Trophoblast cell (in vitro differentiated cells and primary cell): ENCODE measurements around the gene RBP5.

Source experiments
- DNase-seq, 2 donors: peaks; one replicate each; pipeline ENCODE4 v3.0.0-alpha.2; 2016
- H2AFZ ChIP-seq: 2 replicates; pipeline ENCODE4 v1.6.1; 2013; ENCODE audit warnings: low read length, moderate library complexity, mild to moderate bottlenecking; ENCODE audit not compliant: insufficient read depth, poor library complexity
- H2AK5ac ChIP-seq: 2 replicates; pipeline ENCODE4 v1.6.1; 2013; ENCODE audit warnings: mild to moderate bottlenecking, low read length
- H2BK120ac ChIP-seq: 2 replicates; pipeline ENCODE4 v1.6.1; 2013; ENCODE audit warnings: low read length, mild to moderate bottlenecking, moderate library complexity; ENCODE audit not compliant: insufficient read depth, poor library complexity
- H2BK12ac ChIP-seq: 2 replicates; pipeline ENCODE4 v1.6.1; 2013; ENCODE audit warnings: mild to moderate bottlenecking, low read length, moderate library complexity
- H2BK5ac ChIP-seq: 2 replicates; pipeline ENCODE4 v1.6.1; 2013; ENCODE audit warnings: low read length, low read depth, moderate library complexity, mild to moderate bottlenecking; ENCODE audit not compliant: poor library complexity
- H3K14ac ChIP-seq: 2 replicates; pipeline ENCODE4 v1.6.1; 2013; ENCODE audit warnings: mild to moderate bottlenecking, low read length
- H3K18ac ChIP-seq: 2 replicates; pipeline ENCODE4 v1.6.1; 2013; ENCODE audit warnings: mild to moderate bottlenecking, low read length
- H3K23ac ChIP-seq: 2 replicates; pipeline ENCODE4 v1.6.1; 2013; ENCODE audit warnings: low read length
- H3K27ac ChIP-seq: 2 replicates; pipeline ENCODE4 v1.5.1; 2013; ENCODE audit warnings: low read depth, mild to moderate bottlenecking, inconsistent platforms, low read length, moderate library complexity
- H3K27me3 ChIP-seq: 2 replicates; pipeline ENCODE4 v1.6.1; 2013; ENCODE audit warnings: inconsistent platforms, mild to moderate bottlenecking, low read length, moderate library complexity; ENCODE audit not compliant: insufficient read depth
- H3K36me3 ChIP-seq, 2 experiments: 1 replicate in 1 of 2; 2 replicates in 1 of 2; pipeline ENCODE4 v1.6.1; 2013; ENCODE audit warnings: low read length in 2 of 2, mild to moderate bottlenecking in 2 of 2, moderate library complexity in 1 of 2; ENCODE audit not compliant: insufficient read depth in 2 of 2, control insufficient read depth in 1 of 2
- H3K4ac ChIP-seq: 2 replicates; pipeline ENCODE4 v1.6.1; 2013; ENCODE audit warnings: low read depth, mild to moderate bottlenecking, low read length, moderate library complexity
- H3K4me1 ChIP-seq, 2 experiments: 1 replicate in 1 of 2; 2 replicates in 1 of 2; pipeline ENCODE4 v1.6.1; 2013; ENCODE audit warnings: low read length in 2 of 2, mild to moderate bottlenecking in 2 of 2, moderate library complexity in 1 of 2; ENCODE audit not compliant: insufficient read depth in 2 of 2, control insufficient read depth in 1 of 2
- H3K4me2 ChIP-seq: 2 replicates; pipeline ENCODE4 v1.6.1; 2013; ENCODE audit warnings: inconsistent platforms, mild to moderate bottlenecking, low read length, moderate library complexity
- H3K4me3 ChIP-seq: 2 replicates; pipeline ENCODE4 v1.5.1; 2013; ENCODE audit warnings: mild to moderate bottlenecking, low read depth, low read length, inconsistent platforms
- H3K79me1 ChIP-seq: one replicate; pipeline ENCODE4 v1.6.1; 2013; ENCODE audit warnings: low read length
- H3K79me2 ChIP-seq: 2 replicates; pipeline ENCODE4 v1.6.1; 2013; ENCODE audit warnings: low read length, mild to moderate bottlenecking; ENCODE audit not compliant: control insufficient read depth, insufficient read depth, poor library complexity
- H3K9ac ChIP-seq: 2 replicates; pipeline ENCODE4 v1.6.1; 2013; ENCODE audit warnings: mild to moderate bottlenecking, low read length
- H3K9me3 ChIP-seq: 2 replicates; pipeline ENCODE4 v1.6.1; 2013; ENCODE audit warnings: low read depth, mild to moderate bottlenecking, control low read depth, inconsistent platforms, low read length; ENCODE audit not compliant: insufficient read depth
- H4K12ac ChIP-seq: 2 replicates; pipeline ENCODE4 v1.6.1; 2013; ENCODE audit warnings: low read depth, mild to moderate bottlenecking, low read length, moderate library complexity
- H4K8ac ChIP-seq: 2 replicates; pipeline ENCODE4 v1.6.1; 2013; ENCODE audit warnings: low read depth, mild to moderate bottlenecking, low read length, moderate library complexity
- H4K91ac ChIP-seq: one replicate; pipeline ENCODE4 v1.6.1; 2013; ENCODE audit warnings: low read depth, mild to moderate bottlenecking, low read length, moderate library complexity
- WGBS: extraction: QIAGEN DNeasy Blood & Tissue Kit; methylation state at CpG from one replicate; pipeline ENCODE4 v1.1.7; 2013; ENCODE audit warnings: missing lambda C conversion rate; ENCODE audit not compliant: insufficient read length, insufficient coverage; ENCODE audit errors: extremely low coverage; 5-methylcytosine and 5-hydroxymethylcytosine counted together

RBP5 gene

GRCh38 chr12:7109572-7109920 is 19.1 kb downstream of the RBP5 start:
- WGBS = no CpG with 5 or more reads among the region's 5 CpGs
- no peak overlapping the region for H2BK5ac ChIP-seq
- H3K27me3 ChIP-seq = no peaks in the 10 kb centered on the region
- no peak overlapping the region for H2AK5ac ChIP-seq
- no peak for DNase-seq
- H4K8ac ChIP-seq = no peak overlapping the region
- no peak overlapping the region for H2AFZ ChIP-seq
- no peak overlapping the region for H3K4ac ChIP-seq
- no peak overlapping the region for H3K4me3 ChIP-seq
- peaks cover 0 to 2% of the 10 kb centered on the region in 2 experiments for H3K4me1 ChIP-seq
- no peak overlapping the region for H3K14ac ChIP-seq
- H3K27ac ChIP-seq = no peak overlapping the region
- peaks cover 3% of the 10 kb centered on the region for H3K79me2 ChIP-seq
- no peaks in the 10 kb centered on the region for H3K9me3 ChIP-seq
- H4K12ac ChIP-seq = no peak overlapping the region
- H4K91ac ChIP-seq = no peak overlapping the region
- H2BK120ac ChIP-seq = no peak overlapping the region
- H3K9ac ChIP-seq = no peak overlapping the region
- H3K4me2 ChIP-seq = no peak overlapping the region
- peaks cover 0 to under 1% of the 10 kb centered on the region in 2 experiments for H3K36me3 ChIP-seq
- peaks cover 11% of the 10 kb centered on the region for H3K79me1 ChIP-seq
- H2BK12ac ChIP-seq = no peak overlapping the region
- no peak overlapping the region for H3K18ac ChIP-seq
- no peak overlapping the region for H3K23ac ChIP-seq

- Histone ChIP-seq H3K14ac (peak within 1 kb of the TSS; percentile 94), H3K79me2 (peaks cover 3% of the 10 kb centered on the region), H3K79me1 (peaks cover 11% of the 10 kb centered on the region), H3K4me2 (peak within 1 kb of the TSS; percentile 75), H2AFZ (peak within 1 kb of the TSS; percentile 61), H3K4me1 (peaks cover 0 to 2% of the 10 kb centered on the region in 2 experiments), H4K12ac (peak within 1 kb of the TSS; percentile 94), H3K18ac (peak within 1 kb of the TSS; percentile 91), H3K9ac (peak within 1 kb of the TSS; percentile 86), H3K27me3 (no peaks in the 10 kb centered on the region), H2BK120ac (peak within 1 kb of the TSS; percentile 83), H3K4me3 (peak within 1 kb of the TSS; percentile 78), H2BK5ac (peak within 1 kb of the TSS; percentile 91), H3K4ac (peak within 1 kb of the TSS; percentile 59), H3K36me3 (peaks cover 0 to 5% of the 10 kb centered on the region in 2 experiments), H4K91ac (peak within 1 kb of the TSS; percentile 94), H4K8ac (peak within 1 kb of the TSS; percentile 94), H3K27ac (peak within 1 kb of the TSS; percentile 72), H3K9me3 (no peaks in the 10 kb centered on the region), H2AK5ac (peak within 1 kb of the TSS; percentile 93), H3K23ac (no peak within 1 kb of the TSS), H2BK12ac (no peak within 1 kb of the TSS)
- DNase-seq = peak; percentile 76 to 90
- whole genome bisulfite sequencing = no CpG with 5 or more reads among the region's 23 CpGs
Observed at GRCh38 chr12:7108796-7109571, 19.7 kb downstream of the RBP5 start, which contains the start of gene C1RL. Gene C1RL (minus strand): TSS chr12:7109214. CDS start chr12:7109180, 34 bp downstream.

GRCh38 chr12:7108003-7108795 is 20.5 kb downstream of the RBP5 start:
- Histone ChIP-seq H3K79me1 (peaks cover 11% of the 10 kb centered on the region), H4K12ac (peak overlapping the region; percentile 94), H3K27ac (peak overlapping the region; percentile 72), H3K4me3 (peak overlapping the region; percentile 78), H3K9me3 (no peaks in the 10 kb centered on the region), H3K14ac (peak overlapping the region; percentile 91), H3K4me1 (peaks cover 0 to 2% of the 10 kb centered on the region in 2 experiments), H3K23ac (no peak overlapping the region), H2BK5ac (peak overlapping the region; percentile 55), H3K4me2 (peak overlapping the region; percentile 75), H2BK120ac (peak overlapping the region; percentile 83), H3K27me3 (no peaks in the 10 kb centered on the region), H3K9ac (peak overlapping the region; percentile 84), H2AK5ac (peak overlapping the region; percentile 93), H2BK12ac (no peak overlapping the region), H3K36me3 (peaks cover 0 to 5% of the 10 kb centered on the region in 2 experiments), H3K18ac (peak overlapping the region; percentile 70), H3K79me2 (peaks cover 3% of the 10 kb centered on the region), H2AFZ (peak overlapping the region; percentile 61), H3K4ac (peak overlapping the region; percentile 59), H4K8ac (peak overlapping the region; percentile 93), H4K91ac (peak overlapping the region; percentile 94)
- DNase-seq = no peak
- WGBS = no CpG with 5 or more reads among the region's 30 CpGs

- Histone ChIP-seq H3K4ac (peak overlapping the region; percentile 28), H3K27me3 (no peaks in the 10 kb centered on the region), H2BK5ac (no peak overlapping the region), H3K79me2 (peaks cover 3% of the 10 kb centered on the region), H4K12ac (peak overlapping the region; percentile 55), H3K27ac (no peak overlapping the region), H3K9me3 (no peaks in the 10 kb centered on the region), H3K14ac (peak overlapping the region; percentile 10), H4K8ac (peak overlapping the region; percentile 93), H3K79me1 (peaks cover 11% of the 10 kb centered on the region), H2BK120ac (no peak overlapping the region), H4K91ac (peak overlapping the region; percentile 94), H3K4me1 (peaks cover 0 to 2% of the 10 kb centered on the region in 2 experiments), H3K4me2 (peak overlapping the region; percentile 75), H3K18ac (peak overlapping the region; percentile 70), H2AK5ac (no peak overlapping the region), H3K9ac (no peak overlapping the region), H3K23ac (no peak overlapping the region), H2AFZ (no peak overlapping the region), H2BK12ac (no peak overlapping the region), H3K4me3 (no peak overlapping the region), H3K36me3 (peaks cover 0 to 5% of the 10 kb centered on the region in 2 experiments)
- DNase-seq = no peak
- no CpG with 5 or more reads among the region's 3 CpGs for WGBS
Observed at GRCh38 chr12:7107636-7108002, 21.1 kb downstream of the RBP5 start.
